Measurements from ENCODE around the gene EPC2.

- TF ChIP-seq CTCF (IDR thresholded peaks at IDR 0.05) (no peak), EZH2 (IDR thresholded peaks at IDR 0.05; ENCODE audit: borderline replicate concordance, insufficient read depth, low read depth, low read length, poor library complexity, severe bottlenecking) (no peak)
Measured at GRCh38 chr2:148725564-148725963, 81.0 kb downstream of the EPC2 start.
